K562 (cell line): ENCODE results near the gene CDC45. TPM values are rescaled to one million over a fixed set of nuclear protein-coding genes. Genes with fewer than 3 reads are reported as not detected.
A peak's percentile ranks its signal among the peaks of the same experiment; 100 is the strongest.

Experiments
- CXXC5 ChIP-seq: fragments of 250-450 bp; sonication (Bioruptor Pico); IDR thresholded peaks from 2 replicates; pipeline ENCODE4 v1.8.0; 2022; ENCODE audit warnings: inconsistent platforms, mild to moderate bottlenecking, moderate library complexity
- E2F3 ChIP-seq: fragments of 250-450 bp; sonication (Bioruptor Pico); IDR thresholded peaks from 2 replicates; pipeline ENCODE4 v1.4.0; 2020; ENCODE audit warnings: mild to moderate bottlenecking
- EP300 ChIP-seq: IDR thresholded peaks from 2 replicates; pipeline ENCODE4 v1.6.1; 2012; ENCODE audit warnings: low read length, improper control_type of control experiment
- HINFP ChIP-seq: fragments of 450-650 bp; conservative IDR thresholded peaks from 2 replicates; pipeline ENCODE4 v1.6.1; 2016; ENCODE audit warnings: missing genetic modification characterization, low read depth, mild to moderate bottlenecking, control low read depth, missing compliant biosample characterization
- HOXB6 ChIP-seq: fragments of 250-450 bp; sonication (Bioruptor Pico); IDR thresholded peaks from 2 replicates; pipeline ENCODE4 v1.5.1; 2022; ENCODE audit warnings: mild to moderate bottlenecking, borderline replicate concordance
- L3MBTL2 ChIP-seq: fragments of 450-650 bp; IDR thresholded peaks from 2 replicates; pipeline ENCODE4 v1.6.1; 2016; ENCODE audit warnings: mild to moderate bottlenecking, moderate library complexity
- MTA1 ChIP-seq: fragments of 450-650 bp; IDR thresholded peaks from 2 replicates; pipeline ENCODE4 v1.6.1; 2017; ENCODE audit warnings: borderline replicate concordance
- NCOR1 ChIP-seq: fragments of 450-650 bp; IDR thresholded peaks from 2 replicates; pipeline ENCODE4 v1.6.1; 2016; ENCODE audit warnings: mild to moderate bottlenecking, moderate library complexity
- NFXL1 ChIP-seq: fragments of 450-650 bp; formaldehyde crosslinking; IDR thresholded peaks from 2 replicates; pipeline ENCODE4 v1.4.0; 2021; ENCODE audit warnings: mild to moderate bottlenecking
- SIN3A ChIP-seq, 2 experiments: fragments of 150-350 bp in 1 of 2; IDR thresholded peaks; 2 replicates each; pipeline ENCODE4 v1.6.1; 2011 to 2016; ENCODE audit warnings: borderline replicate concordance in 2 of 2, low read depth in 2 of 2, low read length in 2 of 2, mild to moderate bottlenecking in 2 of 2, moderate library complexity in 2 of 2; ENCODE audit not compliant: control insufficient read depth in 1 of 2
- SMAD1 ChIP-seq: fragments of 150-350 bp; IDR thresholded peaks from 2 replicates; pipeline ENCODE4 v1.6.1; 2014; ENCODE audit warnings: low read length, low read depth; ENCODE audit not compliant: partially characterized antibody
- TFAM ChIP-seq: fragments of 250-450 bp; sonication (Bioruptor Pico); conservative IDR thresholded peaks from 2 replicates; pipeline ENCODE4 v1.5.0; 2021; ENCODE audit warnings: mild to moderate bottlenecking, moderate library complexity
- YY1 ChIP-seq, 3 experiments: IDR thresholded peaks; 2 replicates each; pipeline ENCODE4 v1.6.1; 2011; ENCODE audit warnings: low read length in 2 of 3, mild to moderate bottlenecking in 2 of 3, moderate library complexity in 2 of 3, borderline replicate concordance in 1 of 3, control low read depth in 1 of 3, low read depth in 1 of 3; ENCODE audit not compliant: insufficient read depth in 3 of 3, insufficient replicate concordance in 2 of 3, control insufficient read depth in 1 of 3, insufficient read length in 1 of 3; ENCODE audit errors: extremely low read depth in 1 of 3
- ZBTB9 ChIP-seq: fragments of 450-650 bp; formaldehyde crosslinking; IDR thresholded peaks from 2 replicates; pipeline ENCODE4 v1.4.0; 2020; ENCODE audit warnings: mild to moderate bottlenecking, moderate library complexity
- ZC3H11A ChIP-seq: IDR thresholded peaks from 2 replicates; pipeline ENCODE4 v1.6.1; 2012; ENCODE audit warnings: low read depth, low read length, improper control_type of control experiment
- ZFPM2 ChIP-seq: fragments of 250-450 bp; sonication (Bioruptor Pico); IDR thresholded peaks from 2 replicates; pipeline ENCODE4 v1.5.1; 2022; ENCODE audit warnings: mild to moderate bottlenecking
- ZNF165 ChIP-seq: fragments of 250-450 bp; sonication (Bioruptor Pico); IDR thresholded peaks from 2 replicates; pipeline ENCODE4 v1.4.0; 2020; ENCODE audit warnings: borderline replicate concordance
- ZNF184 ChIP-seq: sonication (generic); formaldehyde crosslinking; IDR thresholded peaks from 2 replicates; pipeline ENCODE4 v1.5.0; 2020; ENCODE audit warnings: missing genetic modification reagents
- ZNF282 ChIP-seq: sonication (generic); formaldehyde crosslinking; IDR thresholded peaks from 2 replicates; pipeline ENCODE4 v1.8.1; 2023; ENCODE audit warnings: missing genetic modification reagents
- ZNF609 ChIP-seq: sonication (generic); formaldehyde crosslinking; IDR thresholded peaks from 2 replicates; pipeline ENCODE4 v1.8.1; 2023; ENCODE audit warnings: missing genetic modification reagents, mild to moderate bottlenecking, borderline replicate concordance
- polyA plus RNA-seq, 8 experiments: library from polyadenylated mRNA; depleted of rRNA in 4 of 8; stranded (reverse) in 5 of 8; unstranded in 3 of 8; fragments of >200 nt; fragmentation: Nextera tagmentation in 2 of 8; fragmentation: Illumina TruSeq in 1 of 8; extraction: Ambion mirVana in 2 of 8; extraction: Trizol in 1 of 8; gene quantifications; 2 replicates each; pipeline versions ENCODE4 v1.2.1 to v1.2.3, GENCODE V29; 2011 to 2014; ENCODE audit warnings: inconsistent platforms in 1 of 8, missing spikeins in 1 of 8
- total RNA-seq, 7 experiments: library from RNA; depleted of rRNA in 6 of 7; stranded (reverse); fragments of >200 nt in 6 of 7; fragmentation: Illumina TruSeq in 2 of 7; extraction: Trizol in 2 of 7; gene quantifications; 2 replicates each; pipeline versions ENCODE4 v1.2.1 to v1.2.3, GENCODE V29; 2011 to 2021; ENCODE audit warnings: low replicate concordance in 1 of 7

CDC45 gene
- total and polyA plus RNA-seq, 9 of the 15 experiments (the other 6 are each of a cell fraction or from before 2014, with no cell fraction given): 251 to 580 (median 410) TPM

- peak in 2 of 3 experiments; percentile 93 to 98 for TF ChIP-seq YY1 (IDR thresholded peaks at IDR 0.05; ENCODE audit: borderline replicate concordance in 1 of 3, control insufficient read depth in 1 of 3, extremely low read depth in 1 of 3, insufficient read depth in 3 of 3, insufficient read length in 1 of 3, insufficient replicate concordance in 2 of 3, low read depth in 1 of 3, low read length in 2 of 3)
- TF ChIP-seq MTA1: no peak
- no peak for TF ChIP-seq ZNF609 (CRISPR knock-in tag)
- TF ChIP-seq L3MBTL2: no peak
- no peak for TF ChIP-seq TFAM (CRISPR knock-in tag)
- TF ChIP-seq ZC3H11A: peak; percentile 100
- peak; percentile 91 for TF ChIP-seq HOXB6 (CRISPR knock-in tag)
- peak; percentile 98 for TF ChIP-seq ZFPM2 (CRISPR knock-in tag)
- TF ChIP-seq EP300: peak; percentile 90
- TF ChIP-seq ZNF184 (CRISPR knock-in tag): no peak
- TF ChIP-seq SMAD1: peak; percentile 77
- TF ChIP-seq E2F3: peak; percentile 95
- TF ChIP-seq CXXC5: peak; percentile 100
- peak; percentile 97 for TF ChIP-seq ZNF165 (CRISPR knock-in tag)
- TF ChIP-seq ZNF282 (CRISPR knock-in tag): no peak
- TF ChIP-seq NFXL1 (CRISPR knock-in tag): 0 out of 2 replicates have a peak, but pooled peaks have one; percentile 3
- peak; percentile 98 for TF ChIP-seq ZBTB9 (CRISPR knock-in tag)
- TF ChIP-seq NCOR1: no peak
- peak in 1 of 2 experiments; percentile 98; a peak in 2 of 4 replicates for TF ChIP-seq SIN3A (IDR thresholded peaks at IDR 0.05; ENCODE audit: borderline replicate concordance in 2 of 2, control insufficient read depth in 1 of 2, low read depth in 2 of 2, low read length in 2 of 2)
- TF ChIP-seq HINFP (tag): peak; percentile 82
Measured at GRCh38 chr22:19432133-19432851, 47.4 kb upstream of the CDC45 start, which contains the start of gene MRPL40 (continued).
